ENCODE results near the gene CLIP1.

The CLIP1 gene

DNA sequence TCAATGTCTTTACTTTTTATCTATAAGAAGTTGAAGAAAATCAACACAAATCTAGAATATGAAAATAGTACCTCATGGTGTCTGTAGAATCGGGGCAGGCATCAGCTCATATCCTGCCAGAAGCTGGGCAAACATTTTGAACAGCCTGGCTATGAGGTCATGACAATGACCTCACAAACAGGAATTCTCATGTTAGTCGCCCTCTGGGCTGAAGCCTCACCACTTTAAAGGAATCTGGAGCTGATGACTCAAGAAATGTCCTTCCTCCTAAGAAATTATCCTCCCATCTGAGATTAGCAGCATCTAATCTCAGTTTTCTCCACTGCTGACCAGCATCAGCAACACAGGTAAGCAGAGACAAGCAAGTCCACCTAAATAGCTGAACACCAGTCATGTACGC lies 27.1 kb downstream of the CLIP1 start:
- no peaks in the 10 kb centered on the region for H3K36me3 ChIP-seq (replicated peaks; ENCODE audit: insufficient read depth, low read length)
- H3K27me3 ChIP-seq (replicated peaks; ENCODE audit: insufficient read depth, low read length) = no peaks in the 10 kb centered on the region
- H4K20me1 ChIP-seq (ENCODE audit: insufficient read depth, low read length) = no peaks in the 10 kb centered on the region
- no peaks in the 10 kb centered on the region for H3K9me2 ChIP-seq (replicated peaks; ENCODE audit: insufficient read depth, low read length)
- H2AFZ ChIP-seq (ENCODE audit: low read length) = no peak overlapping the region
- TF ChIP-seq EZH2 (optimal IDR thresholded peaks at IDR 0.05; ENCODE audit: low read depth, low read length) = no peak
- TF ChIP-seq, protein P1, sequence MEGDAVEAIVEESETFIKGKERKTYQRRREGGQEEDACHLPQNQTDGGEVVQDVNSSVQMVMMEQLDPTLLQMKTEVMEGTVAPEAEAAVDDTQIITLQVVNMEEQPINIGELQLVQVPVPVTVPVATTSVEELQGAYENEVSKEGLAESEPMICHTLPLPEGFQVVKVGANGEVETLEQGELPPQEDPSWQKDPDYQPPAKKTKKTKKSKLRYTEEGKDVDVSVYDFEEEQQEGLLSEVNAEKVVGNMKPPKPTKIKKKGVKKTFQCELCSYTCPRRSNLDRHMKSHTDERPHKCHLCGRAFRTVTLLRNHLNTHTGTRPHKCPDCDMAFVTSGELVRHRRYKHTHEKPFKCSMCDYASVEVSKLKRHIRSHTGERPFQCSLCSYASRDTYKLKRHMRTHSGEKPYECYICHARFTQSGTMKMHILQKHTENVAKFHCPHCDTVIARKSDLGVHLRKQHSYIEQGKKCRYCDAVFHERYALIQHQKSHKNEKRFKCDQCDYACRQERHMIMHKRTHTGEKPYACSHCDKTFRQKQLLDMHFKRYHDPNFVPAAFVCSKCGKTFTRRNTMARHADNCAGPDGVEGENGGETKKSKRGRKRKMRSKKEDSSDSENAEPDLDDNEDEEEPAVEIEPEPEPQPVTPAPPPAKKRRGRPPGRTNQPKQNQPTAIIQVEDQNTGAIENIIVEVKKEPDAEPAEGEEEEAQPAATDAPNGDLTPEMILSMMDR (IDR thresholded peaks at IDR 0.05; ENCODE audit: low read length) = no peak
- no peak for TF ChIP-seq EZH2phosphoT487 (IDR thresholded peaks at IDR 0.05; ENCODE audit: low read length)
- no peaks in the 10 kb centered on the region for H3F3A ChIP-seq (ENCODE audit: insufficient read depth, low read length)
- H3K4me3 ChIP-seq (ENCODE audit: low read length) = no peak overlapping the region
- H3K9ac ChIP-seq (ENCODE audit: low read length) = no peak overlapping the region
- no peak overlapping the region for H3K27ac ChIP-seq (ENCODE audit: low read length)
- H3K79me2 ChIP-seq (ENCODE audit: low read length) = 0 out of 2 replicates have a peak, but pooled peaks cover 3% of the 10 kb centered on the region
- no peaks in the 10 kb centered on the region for H3K9me3 ChIP-seq (replicated peaks; ENCODE audit: insufficient read depth, low read length)
- no peak overlapping the region for H3K4me2 ChIP-seq (ENCODE audit: low read depth, low read length)
- no peak for DNase-seq
- no peaks in the 10 kb centered on the region for H3K4me1 ChIP-seq (ENCODE audit: low read length)

DNA sequence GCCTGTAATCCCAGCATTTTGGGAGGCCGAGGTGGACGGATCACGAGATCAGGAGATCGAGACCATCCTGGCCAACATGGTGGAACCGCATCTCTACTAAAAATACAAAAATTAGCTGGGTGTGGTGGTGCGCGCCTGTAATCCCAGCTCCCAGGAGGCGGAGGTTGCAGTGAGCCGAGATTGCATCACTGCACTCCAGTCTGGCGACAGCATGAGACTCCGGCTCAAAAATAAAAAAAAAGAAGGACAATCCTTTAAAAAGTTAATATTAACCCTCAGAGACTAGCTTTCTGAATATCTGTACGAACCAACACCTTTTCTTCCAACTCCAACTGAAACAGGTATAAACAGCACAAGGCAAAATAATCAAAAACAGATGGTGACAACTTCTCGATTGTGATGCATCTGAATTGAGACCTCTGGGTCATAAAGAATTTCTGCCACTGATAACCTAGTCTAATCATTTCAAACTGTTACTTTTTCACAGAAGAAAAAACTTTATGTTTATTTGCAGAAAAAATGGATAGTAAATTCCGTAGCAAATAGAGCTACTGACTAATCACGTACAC lies 27.8 kb downstream of the CLIP1 start:
- H3K36me3 ChIP-seq (replicated peaks; ENCODE audit: insufficient read depth, low read length) = no peaks in the 10 kb centered on the region
- H3K9me3 ChIP-seq (replicated peaks; ENCODE audit: insufficient read depth, low read length) = no peaks in the 10 kb centered on the region
- no peak for TF ChIP-seq EZH2phosphoT487 (IDR thresholded peaks at IDR 0.05; ENCODE audit: low read length)
- no peak for TF ChIP-seq EZH2 (optimal IDR thresholded peaks at IDR 0.05; ENCODE audit: low read depth, low read length)
- TF ChIP-seq, protein P1 (IDR thresholded peaks at IDR 0.05; ENCODE audit: low read length) = no peak
- no peak for DNase-seq
- no peak overlapping the region for H3K27ac ChIP-seq (ENCODE audit: low read length)
- no peaks in the 10 kb centered on the region for H4K20me1 ChIP-seq (ENCODE audit: insufficient read depth, low read length)
- no peak overlapping the region for H2AFZ ChIP-seq (ENCODE audit: low read length)
- no peaks in the 10 kb centered on the region for H3K9me2 ChIP-seq (replicated peaks; ENCODE audit: insufficient read depth, low read length)
- no peaks in the 10 kb centered on the region for H3F3A ChIP-seq (ENCODE audit: insufficient read depth, low read length)
- no peak overlapping the region for H3K4me3 ChIP-seq (ENCODE audit: low read length)
- H3K27me3 ChIP-seq (replicated peaks; ENCODE audit: insufficient read depth, low read length) = no peaks in the 10 kb centered on the region
- no peak overlapping the region for H3K9ac ChIP-seq (ENCODE audit: low read length)
- H3K79me2 ChIP-seq (ENCODE audit: low read length) = 0 out of 2 replicates have a peak, but pooled peaks cover 3% of the 10 kb centered on the region
- no peak overlapping the region for H3K4me2 ChIP-seq (ENCODE audit: low read depth, low read length)
- no peaks in the 10 kb centered on the region for H3K4me1 ChIP-seq (ENCODE audit: low read length)

DNA sequence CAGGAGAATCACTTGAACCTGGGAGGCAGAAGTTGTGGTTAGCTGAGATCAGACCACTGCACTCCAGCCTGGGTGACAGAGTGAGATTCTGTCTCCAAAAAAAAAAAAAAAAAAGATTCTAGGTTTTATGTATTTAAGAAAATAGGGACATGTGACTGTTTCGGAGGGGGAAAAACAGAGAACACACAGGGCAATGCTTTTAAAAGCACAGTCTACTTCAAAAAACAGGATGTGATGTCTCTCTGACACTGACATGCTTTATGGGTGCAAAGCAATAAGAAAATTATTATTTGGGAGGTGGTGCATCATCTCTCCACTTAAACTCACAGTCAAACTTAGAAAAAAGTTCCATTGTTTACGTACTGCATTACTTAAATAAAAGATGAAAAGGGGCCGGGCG lies 28.7 kb downstream of the CLIP1 start:
- Histone ChIP-seq H3K27ac (ENCODE audit: low read length) (no peak overlapping the region), H3F3A (ENCODE audit: insufficient read depth, low read length) (no peaks in the 10 kb centered on the region), H3K9ac (ENCODE audit: low read length) (no peak overlapping the region), H3K27me3 (replicated peaks; ENCODE audit: insufficient read depth, low read length) (no peaks in the 10 kb centered on the region), H3K79me2 (ENCODE audit: low read length) (no peaks in the 10 kb centered on the region), H2AFZ (ENCODE audit: low read length) (no peak overlapping the region), H3K4me1 (ENCODE audit: low read length) (no peaks in the 10 kb centered on the region), H3K4me2 (ENCODE audit: low read depth, low read length) (no peak overlapping the region), H3K9me3 (replicated peaks; ENCODE audit: insufficient read depth, low read length) (no peaks in the 10 kb centered on the region), H3K9me2 (replicated peaks; ENCODE audit: insufficient read depth, low read length) (no peaks in the 10 kb centered on the region), H4K20me1 (ENCODE audit: insufficient read depth, low read length) (no peaks in the 10 kb centered on the region), H3K36me3 (replicated peaks; ENCODE audit: insufficient read depth, low read length) (no peaks in the 10 kb centered on the region), H3K4me3 (ENCODE audit: low read length) (no peak overlapping the region)
- TF ChIP-seq, protein P1 (IDR thresholded peaks at IDR 0.05; ENCODE audit: low read length) = no peak
- no peak for TF ChIP-seq EZH2phosphoT487 (IDR thresholded peaks at IDR 0.05; ENCODE audit: low read length)
- no peak for TF ChIP-seq EZH2 (optimal IDR thresholded peaks at IDR 0.05; ENCODE audit: low read depth, low read length)
- DNase-seq = no peak
